ENCODE results near the gene MRPL4. TPM values are rescaled to one million over a fixed set of nuclear protein-coding genes. Genes with fewer than 3 reads are reported as not detected.

MRPL4 gene
- total RNA-seq, 1 experiment from 2014 or later = 146 TPM

DNA sequence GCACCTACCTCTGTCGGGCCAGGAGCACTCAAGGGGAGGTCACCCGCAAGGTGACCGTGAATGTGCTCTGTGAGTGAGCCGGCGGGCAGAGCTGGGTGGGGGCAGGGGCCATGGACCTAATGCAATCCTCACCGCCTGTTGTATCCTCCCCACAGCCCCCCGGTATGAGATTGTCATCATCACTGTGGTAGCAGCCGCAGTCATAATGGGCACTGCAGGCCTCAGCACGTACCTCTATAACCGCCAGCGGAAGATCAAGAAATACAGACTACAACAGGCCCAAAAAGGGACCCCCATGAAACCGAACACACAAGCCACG is 32.9 kb downstream of the MRPL4 start:
- POLR2A ChIA-PET = no interaction called here
- DNase-seq (ENCODE audit: low read depth, low spot score) = no peak
- Histone ChIP-seq H3K27me3 (ENCODE audit: insufficient read depth, low read length) (no peaks in the 10 kb centered on the region), H3K4me2 (ENCODE audit: low read length) (no peak overlapping the region), H3K9me3 (ENCODE audit: control insufficient read depth in 1 of 2, insufficient read depth in 1 of 2, low read depth in 1 of 2, low read length in 2 of 2) (no peaks in the 10 kb centered on the region), H3K9me2 (ENCODE audit: insufficient read depth) (no peaks in the 10 kb centered on the region), H3K4me3 (replicated peaks in 1 of 2; ENCODE audit: low read depth in 1 of 2, low read length in 2 of 2) (no peak overlapping the region), H4K20me1 (ENCODE audit: insufficient read depth) (no peaks in the 10 kb centered on the region), H2AFZ (ENCODE audit: low read depth, low read length, poor library complexity, severe bottlenecking) (no peak overlapping the region), H3K36me3 (ENCODE audit: control insufficient read depth in 1 of 2, insufficient read depth in 2 of 2, low read length in 2 of 2) (no peaks in the 10 kb centered on the region; a peak in 2 of 4 replicates), H3K9ac (ENCODE audit: low read length) (no peak overlapping the region), H3K27ac (ENCODE audit: low read depth, low read length) (no peak overlapping the region), H3K79me2 (ENCODE audit: insufficient read depth, low read length) (no peaks in the 10 kb centered on the region), H3K4me1 (ENCODE audit: control insufficient read depth in 1 of 2, insufficient read depth in 2 of 2, low read length in 2 of 2) (peaks cover 13 to 47% of the 10 kb centered on the region in 2 experiments)
- CTCF ChIA-PET = interaction anchor here (1.9 kb wide), 1 partner anchor 25 kb away, joined by 7 read pairs; no protein-coding TSS in a partner anchor
- no TSS peak for BruUV-seq (replicated peaks)
- RAD21 ChIA-PET (ENCODE audit: low non-redundant PET in 1 of 2, low total read pairs in 2 of 2, uncharacterized antibody in 2 of 2, unreplicated experiment in 2 of 2) = no interaction called here
- no peak for ATAC-seq
- intact Hi-C loops (cut with micrococcal nuclease) = no loop called here
- TF ChIP-seq FOSL1 (IDR thresholded peaks at IDR 0.05; ENCODE audit: low read depth) (no peak), YY1 (IDR thresholded peaks at IDR 0.05; ENCODE audit: extremely low read depth, insufficient replicate concordance, low read depth, low read length) (no peak), ELF1 (IDR thresholded peaks at IDR 0.05; ENCODE audit: borderline replicate concordance, low read depth) (no peak), CEBPB (IDR thresholded peaks at IDR 0.05; ENCODE audit: low read depth) (no peak), SP1 (IDR thresholded peaks at IDR 0.05; ENCODE audit: low read depth) (no peak), SIN3A (IDR thresholded peaks at IDR 0.05; ENCODE audit: low read depth) (no peak), CBX3 (IDR thresholded peaks at IDR 0.05; ENCODE audit: low read depth) (no peak), TCF7L2 (IDR thresholded peaks at IDR 0.05; ENCODE audit: borderline replicate concordance, extremely low read depth, insufficient read depth, insufficient read length) (no peak), ZNF274 (IDR thresholded peaks at IDR 0.05; ENCODE audit: low read depth, low read length) (no peak), SRF (IDR thresholded peaks at IDR 0.05; ENCODE audit: low read depth) (no peak), EZH2 (IDR thresholded peaks at IDR 0.05) (no peak), JUND (IDR thresholded peaks at IDR 0.05) (no peak), POLR2A (IDR thresholded peaks at IDR 0.05; ENCODE audit: borderline replicate concordance, extremely low read depth, insufficient read depth, insufficient read length) (no peak)
- TF ChIP-seq, protein P1, sequence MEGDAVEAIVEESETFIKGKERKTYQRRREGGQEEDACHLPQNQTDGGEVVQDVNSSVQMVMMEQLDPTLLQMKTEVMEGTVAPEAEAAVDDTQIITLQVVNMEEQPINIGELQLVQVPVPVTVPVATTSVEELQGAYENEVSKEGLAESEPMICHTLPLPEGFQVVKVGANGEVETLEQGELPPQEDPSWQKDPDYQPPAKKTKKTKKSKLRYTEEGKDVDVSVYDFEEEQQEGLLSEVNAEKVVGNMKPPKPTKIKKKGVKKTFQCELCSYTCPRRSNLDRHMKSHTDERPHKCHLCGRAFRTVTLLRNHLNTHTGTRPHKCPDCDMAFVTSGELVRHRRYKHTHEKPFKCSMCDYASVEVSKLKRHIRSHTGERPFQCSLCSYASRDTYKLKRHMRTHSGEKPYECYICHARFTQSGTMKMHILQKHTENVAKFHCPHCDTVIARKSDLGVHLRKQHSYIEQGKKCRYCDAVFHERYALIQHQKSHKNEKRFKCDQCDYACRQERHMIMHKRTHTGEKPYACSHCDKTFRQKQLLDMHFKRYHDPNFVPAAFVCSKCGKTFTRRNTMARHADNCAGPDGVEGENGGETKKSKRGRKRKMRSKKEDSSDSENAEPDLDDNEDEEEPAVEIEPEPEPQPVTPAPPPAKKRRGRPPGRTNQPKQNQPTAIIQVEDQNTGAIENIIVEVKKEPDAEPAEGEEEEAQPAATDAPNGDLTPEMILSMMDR (IDR thresholded peaks at IDR 0.05 in 2 of 3, conservative IDR thresholded peaks at IDR 0.05 in 1 of 3; ENCODE audit: borderline replicate concordance in 1 of 3, insufficient read depth in 1 of 3, low read depth in 2 of 3, low read length in 2 of 3) = no peak
- TF ChIP-seq, protein P2, sequence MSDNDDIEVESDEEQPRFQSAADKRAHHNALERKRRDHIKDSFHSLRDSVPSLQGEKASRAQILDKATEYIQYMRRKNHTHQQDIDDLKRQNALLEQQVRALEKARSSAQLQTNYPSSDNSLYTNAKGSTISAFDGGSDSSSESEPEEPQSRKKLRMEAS (IDR thresholded peaks at IDR 0.05) = no peak
- TF ChIP-seq, protein P3, sequence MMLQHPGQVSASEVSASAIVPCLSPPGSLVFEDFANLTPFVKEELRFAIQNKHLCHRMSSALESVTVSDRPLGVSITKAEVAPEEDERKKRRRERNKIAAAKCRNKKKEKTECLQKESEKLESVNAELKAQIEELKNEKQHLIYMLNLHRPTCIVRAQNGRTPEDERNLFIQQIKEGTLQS (IDR thresholded peaks at IDR 0.05) = no peak
- TF ChIP-seq, protein P4, sequence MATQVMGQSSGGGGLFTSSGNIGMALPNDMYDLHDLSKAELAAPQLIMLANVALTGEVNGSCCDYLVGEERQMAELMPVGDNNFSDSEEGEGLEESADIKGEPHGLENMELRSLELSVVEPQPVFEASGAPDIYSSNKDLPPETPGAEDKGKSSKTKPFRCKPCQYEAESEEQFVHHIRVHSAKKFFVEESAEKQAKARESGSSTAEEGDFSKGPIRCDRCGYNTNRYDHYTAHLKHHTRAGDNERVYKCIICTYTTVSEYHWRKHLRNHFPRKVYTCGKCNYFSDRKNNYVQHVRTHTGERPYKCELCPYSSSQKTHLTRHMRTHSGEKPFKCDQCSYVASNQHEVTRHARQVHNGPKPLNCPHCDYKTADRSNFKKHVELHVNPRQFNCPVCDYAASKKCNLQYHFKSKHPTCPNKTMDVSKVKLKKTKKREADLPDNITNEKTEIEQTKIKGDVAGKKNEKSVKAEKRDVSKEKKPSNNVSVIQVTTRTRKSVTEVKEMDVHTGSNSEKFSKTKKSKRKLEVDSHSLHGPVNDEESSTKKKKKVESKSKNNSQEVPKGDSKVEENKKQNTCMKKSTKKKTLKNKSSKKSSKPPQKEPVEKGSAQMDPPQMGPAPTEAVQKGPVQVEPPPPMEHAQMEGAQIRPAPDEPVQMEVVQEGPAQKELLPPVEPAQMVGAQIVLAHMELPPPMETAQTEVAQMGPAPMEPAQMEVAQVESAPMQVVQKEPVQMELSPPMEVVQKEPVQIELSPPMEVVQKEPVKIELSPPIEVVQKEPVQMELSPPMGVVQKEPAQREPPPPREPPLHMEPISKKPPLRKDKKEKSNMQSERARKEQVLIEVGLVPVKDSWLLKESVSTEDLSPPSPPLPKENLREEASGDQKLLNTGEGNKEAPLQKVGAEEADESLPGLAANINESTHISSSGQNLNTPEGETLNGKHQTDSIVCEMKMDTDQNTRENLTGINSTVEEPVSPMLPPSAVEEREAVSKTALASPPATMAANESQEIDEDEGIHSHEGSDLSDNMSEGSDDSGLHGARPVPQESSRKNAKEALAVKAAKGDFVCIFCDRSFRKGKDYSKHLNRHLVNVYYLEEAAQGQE (IDR thresholded peaks at IDR 0.05; ENCODE audit: low read depth) = no peak
